HG03045 (cell line): Measurements from ENCODE around the gene CHCHD6.

Source experiments
- ATAC-seq: cut with Tn5 transposase; IDR thresholded peaks from one replicate; pipeline ENCODE4 v1.9.1; 2021; ENCODE audit warnings: mild to moderate bottlenecking, moderate library complexity; ENCODE audit not compliant: unreplicated experiment

Gene CHCHD6

DNA sequence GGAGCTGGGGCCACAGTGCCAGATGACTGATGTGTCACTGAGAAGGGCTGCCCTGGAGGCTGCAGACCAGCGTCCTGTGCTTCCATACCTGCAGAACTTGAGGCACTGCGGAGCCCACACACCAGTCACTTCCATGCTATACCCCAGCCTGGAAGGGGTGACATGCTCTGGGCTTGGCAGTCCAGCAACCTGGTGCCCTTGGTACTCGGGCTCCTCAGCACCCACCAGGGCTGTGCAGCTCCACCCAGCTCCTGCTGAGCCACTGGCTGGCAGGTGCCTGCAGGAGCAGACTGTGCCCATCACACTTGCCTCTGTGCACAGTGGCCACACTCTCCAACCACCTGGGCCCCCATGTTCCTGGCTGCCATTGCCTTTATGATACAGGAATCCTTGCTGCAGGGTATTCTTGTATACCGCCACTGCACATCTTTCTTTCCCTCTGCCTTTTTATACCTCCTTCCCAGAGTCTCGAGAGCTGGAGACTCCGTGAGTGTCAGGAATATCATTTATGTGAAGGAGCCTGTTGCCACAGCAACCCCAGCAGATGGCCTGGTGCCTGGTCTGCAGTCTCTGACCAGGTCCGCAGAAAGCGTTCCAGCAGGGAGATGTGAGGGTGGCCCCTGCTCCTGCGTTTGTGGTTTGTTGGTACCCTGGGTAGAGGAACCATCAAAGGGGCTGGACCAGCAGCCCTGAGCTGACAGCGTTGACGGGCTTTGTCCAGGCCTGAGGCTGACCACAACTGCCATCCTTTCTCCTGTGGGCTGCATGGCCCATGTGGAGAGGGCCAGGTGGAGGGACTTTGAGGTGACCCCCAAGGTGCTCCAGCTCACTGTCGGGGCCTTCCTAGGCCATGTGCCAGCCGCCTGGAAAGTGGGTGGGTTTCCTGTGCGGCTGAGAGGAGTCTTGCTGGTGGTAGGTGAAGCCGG, 185.5 kb downstream of the CHCHD6 start:
- no peak for ATAC-seq

DNA sequence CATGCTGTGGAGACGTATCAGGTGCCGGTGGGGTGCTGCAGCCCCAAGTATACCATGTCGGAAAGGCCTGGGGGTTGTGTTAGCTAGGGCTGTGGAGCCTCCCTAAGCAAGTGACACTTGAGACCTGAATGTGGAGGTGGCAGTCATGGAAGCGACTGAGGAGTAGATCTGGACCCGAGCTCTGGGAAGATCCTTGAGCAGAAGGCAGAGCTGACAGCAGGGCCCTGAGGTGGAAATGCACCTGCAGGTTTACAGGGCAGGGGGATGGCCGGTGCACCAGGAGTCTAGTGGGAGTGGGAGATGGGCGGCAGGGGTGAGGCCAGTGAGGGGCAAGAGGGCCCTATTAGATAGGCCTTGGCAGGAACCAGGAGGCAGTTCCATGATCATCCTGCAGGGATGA, 187.1 kb downstream of the CHCHD6 start:
- ATAC-seq: no peak

DNA sequence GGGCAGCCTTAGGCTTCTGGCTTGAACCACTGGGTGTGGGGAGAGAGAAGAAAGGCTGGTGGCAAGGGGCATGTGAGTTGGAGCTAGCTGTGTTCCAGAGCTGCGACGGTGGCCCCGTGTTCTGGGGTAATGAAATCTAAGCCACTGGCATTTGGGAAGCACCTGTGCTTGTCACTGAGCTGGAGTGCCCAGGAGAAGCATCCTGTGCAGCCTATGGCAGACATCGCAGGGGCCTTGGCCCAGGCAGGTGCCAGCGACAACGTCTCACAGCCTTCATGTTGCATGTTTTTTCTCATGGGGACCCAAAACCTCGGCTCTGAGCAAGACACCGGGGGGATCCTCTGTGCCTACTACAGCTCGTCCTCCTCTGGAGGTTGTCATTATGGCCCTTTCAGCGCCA, 187.8 kb downstream of the CHCHD6 start:
- ATAC-seq: no peak

DNA sequence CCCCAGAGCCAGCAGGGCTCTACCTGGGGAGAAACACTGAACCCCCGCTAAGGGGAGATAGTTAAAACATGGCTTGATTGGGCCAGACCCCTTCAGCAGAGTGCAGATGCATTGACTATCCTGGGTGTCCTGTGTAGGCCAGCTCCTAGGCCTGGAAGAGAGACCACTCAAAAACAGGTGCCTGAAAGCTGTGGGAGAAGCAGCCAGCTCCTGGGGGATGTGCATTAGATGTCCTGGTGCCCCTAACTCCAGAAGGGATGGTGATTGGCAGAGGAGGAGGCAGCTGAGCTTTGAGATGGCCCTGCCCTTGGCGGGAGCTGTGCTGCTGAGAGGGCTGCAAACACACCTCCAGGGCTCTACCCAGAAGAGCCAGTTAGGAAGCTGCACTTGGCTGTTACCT, 189.6 kb downstream of the CHCHD6 start:
- ATAC-seq: no peak

DNA sequence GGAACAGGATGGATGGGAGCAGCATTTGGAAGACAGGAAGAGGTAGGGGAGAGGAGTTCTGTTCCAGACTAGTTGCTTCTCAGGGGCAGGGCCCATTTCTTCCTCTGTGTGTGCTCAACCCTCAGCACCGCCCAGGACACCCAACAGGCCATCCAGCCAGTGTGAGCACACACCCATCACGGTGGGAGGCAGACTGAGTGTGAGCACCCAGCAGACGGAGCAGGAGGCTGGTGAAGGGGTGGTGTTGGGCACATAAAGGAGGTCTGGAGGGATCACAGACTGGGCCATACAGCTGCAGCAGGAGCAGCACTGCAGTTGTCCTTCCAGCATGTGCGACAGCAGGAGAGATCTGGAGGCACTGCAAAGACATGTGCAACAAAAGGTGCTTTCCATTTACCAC, 190.4 kb downstream of the CHCHD6 start:
- no peak for ATAC-seq

DNA sequence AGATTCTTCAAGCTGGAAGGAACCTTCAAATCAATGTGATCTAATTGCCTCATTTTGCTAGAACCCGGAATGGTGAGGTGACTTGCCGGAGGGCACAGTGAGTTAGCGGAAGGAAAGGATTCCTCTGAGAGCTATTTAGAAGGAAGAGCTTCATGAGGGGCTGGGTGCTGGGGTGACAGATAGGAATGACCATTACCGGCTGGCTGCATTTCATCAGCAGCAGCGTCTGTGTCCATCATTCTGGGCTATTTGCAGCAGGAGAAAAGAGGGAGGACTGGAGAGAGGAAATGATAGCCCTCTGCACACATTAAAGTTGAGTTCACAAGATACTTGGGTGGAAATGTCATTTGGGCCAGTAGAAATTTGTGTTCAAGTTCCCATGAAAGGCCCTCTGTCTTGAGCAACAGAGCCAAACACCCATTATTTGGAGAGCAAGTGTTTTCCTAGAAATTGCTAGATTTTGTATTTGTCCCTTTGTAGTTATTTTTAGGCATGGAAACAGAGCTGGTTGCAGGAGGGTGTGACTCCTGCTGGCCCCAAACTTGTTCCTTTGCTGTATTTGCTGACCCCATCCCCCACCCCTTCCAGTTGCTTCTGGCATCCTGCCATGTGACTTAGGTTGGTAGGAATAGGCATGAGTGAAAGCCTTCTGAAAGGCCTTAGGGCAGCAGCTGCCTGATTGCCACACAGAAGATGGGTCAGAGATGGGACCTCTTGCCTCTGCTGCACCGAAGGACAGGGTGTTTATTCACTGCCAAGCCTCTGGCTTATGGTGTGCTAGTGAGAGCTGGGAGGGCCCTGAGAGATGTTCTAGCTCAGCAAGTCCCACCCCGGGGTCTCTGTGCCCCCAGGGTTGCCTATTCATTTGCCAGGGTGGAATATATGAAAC, 191.4 kb downstream of the CHCHD6 start:
- ATAC-seq: no peak

DNA sequence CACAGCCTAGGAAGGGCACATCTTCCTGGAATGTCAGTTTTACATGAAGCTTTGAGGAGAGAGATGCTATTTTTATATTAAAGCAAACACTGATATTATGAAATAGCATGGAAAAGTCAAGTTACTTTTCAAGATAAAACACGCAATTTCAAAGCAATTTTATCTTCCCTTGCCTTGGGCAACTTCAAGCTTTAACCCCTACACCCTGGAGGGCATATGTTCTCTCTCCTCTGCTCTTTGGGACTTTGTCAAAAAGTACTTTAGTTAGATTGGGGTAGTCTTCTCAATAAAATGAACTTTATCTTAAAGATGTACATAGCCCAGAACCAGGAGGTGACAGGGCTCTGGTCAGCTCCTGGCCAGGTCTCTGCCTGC, 192.0 kb downstream of the CHCHD6 start:
- no peak for ATAC-seq

DNA sequence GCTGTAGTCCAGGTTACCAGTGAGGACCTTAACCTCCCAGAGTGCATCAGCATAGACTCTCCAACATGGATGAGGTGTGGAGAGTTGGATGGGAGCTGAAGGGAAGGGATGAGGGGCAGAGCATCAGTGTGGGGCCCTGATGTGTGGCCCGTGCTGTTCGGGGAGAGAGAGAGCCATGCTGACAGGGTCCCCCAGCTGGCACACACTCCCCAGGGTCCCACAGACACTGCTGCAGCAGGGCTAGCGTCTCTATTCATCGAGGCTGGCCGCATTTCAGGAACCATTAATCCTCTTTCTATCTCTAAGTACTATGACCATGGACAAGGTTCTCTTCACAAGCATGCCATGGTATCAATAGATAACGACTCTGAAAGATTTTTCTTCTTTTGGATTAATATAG, 192.9 kb downstream of the CHCHD6 start:
- ATAC-seq: no peak

DNA sequence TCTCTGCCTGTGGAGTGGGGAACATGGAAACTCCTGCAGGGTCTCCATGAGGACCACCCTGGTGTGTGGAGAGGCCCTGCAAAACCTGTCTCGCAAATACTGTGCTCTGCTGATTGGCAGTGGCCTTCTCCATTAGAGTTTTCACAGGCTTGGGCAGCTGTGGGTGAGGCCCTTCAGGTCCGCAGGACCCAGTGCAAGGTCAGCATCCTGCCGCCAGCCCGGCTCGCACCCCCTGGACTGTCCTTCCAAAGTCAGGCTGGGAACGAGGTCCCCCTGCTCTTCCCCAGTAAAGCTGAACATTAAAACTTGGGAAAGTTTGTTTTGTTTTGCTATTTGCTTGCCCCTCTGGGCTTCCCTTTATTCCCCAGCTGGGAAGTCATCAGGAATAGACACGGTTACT, 193.9 kb downstream of the CHCHD6 start:
- ATAC-seq: no peak

DNA sequence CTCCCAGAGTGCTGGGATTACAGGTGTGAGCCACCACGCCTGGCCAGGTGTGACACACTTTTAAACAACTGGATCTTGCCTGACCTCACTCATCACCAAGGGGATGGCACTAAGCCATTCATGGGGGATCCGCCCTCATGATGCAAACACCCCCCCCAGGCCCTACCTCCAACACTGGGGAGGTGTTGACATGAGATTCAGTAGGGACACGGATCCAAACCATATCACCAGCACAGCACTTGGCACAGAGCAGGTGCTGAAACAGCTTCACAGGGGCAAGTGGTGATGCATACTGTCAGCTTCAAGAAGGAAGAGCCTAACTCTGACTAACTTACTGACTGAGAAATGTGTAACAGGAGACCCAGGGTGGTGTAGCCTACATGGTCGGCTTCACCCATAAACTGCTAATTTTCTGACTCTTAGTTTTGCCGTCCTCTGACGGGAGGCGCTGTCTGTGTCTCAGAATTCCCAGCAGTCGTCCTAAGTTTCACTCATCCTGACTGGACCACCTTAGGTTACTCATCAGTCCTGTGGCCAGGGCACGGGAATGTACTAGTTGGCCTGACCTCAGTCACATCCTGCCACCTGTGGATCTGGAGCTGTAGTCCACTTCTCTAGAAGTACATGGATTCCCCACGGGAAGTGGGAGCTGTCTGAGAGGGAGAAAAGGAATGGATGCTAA, 197.0 kb downstream of the CHCHD6 start:
- ATAC-seq: no peak

DNA sequence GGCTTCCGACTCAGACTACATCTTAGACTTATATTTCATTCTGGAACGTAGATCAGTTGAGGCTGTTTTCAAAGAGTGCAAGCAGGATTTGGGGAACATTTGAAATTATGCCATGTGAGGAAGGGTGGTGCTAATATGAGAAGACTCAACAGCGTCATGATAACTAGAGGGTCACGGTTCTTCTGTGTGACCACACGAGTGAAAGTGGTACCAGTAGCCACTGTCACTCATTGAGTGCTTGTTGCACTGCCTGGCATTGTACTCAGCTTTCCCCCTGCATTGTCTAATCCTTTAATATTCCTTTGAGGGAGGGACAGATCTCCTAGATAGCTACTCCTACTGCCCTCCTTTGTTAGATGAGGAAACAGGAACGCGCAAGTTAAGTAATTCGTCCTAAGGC, 197.6 kb downstream of the CHCHD6 start:
- no peak for ATAC-seq

DNA sequence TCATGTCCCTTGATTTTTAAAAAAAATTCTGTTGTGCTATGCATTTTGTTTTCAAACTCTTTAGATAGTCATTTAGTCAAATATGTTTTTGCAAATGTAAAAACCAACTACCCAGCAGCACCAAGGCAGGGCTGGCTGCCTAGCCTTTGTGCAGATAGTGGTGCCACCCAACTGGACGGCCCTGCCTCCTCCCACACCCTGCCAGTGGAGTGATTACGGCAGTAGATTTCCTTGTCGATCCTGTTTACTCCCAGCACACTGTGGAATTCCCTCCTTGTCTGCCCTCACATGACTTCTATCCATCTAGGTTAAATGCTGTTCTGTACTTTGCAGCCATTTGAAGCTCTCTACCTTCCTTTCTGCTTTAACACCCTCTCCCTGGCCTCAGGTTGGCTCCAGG, 199.5 kb downstream of the CHCHD6 start:
- ATAC-seq: no peak

DNA sequence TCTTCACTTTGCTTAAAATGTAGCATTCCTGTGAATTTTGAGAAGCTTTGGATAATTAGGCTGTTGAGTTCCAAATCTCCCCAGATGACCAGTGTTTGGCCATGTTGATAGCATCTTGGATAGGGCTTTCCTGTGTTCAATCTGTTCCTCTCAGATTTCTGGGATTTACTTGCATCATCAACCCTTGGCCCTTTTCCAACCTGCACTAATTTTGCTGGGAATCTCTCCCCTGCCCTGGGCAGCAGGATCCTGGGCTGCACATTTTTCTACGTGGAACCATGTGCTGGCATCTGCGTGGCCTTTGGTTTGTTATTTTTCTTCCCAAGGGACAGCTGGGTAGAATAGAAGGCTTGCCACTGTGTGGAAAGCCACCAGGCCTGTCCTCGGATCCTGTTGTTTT, 203.5 kb downstream of the CHCHD6 start:
- no peak for ATAC-seq

DNA sequence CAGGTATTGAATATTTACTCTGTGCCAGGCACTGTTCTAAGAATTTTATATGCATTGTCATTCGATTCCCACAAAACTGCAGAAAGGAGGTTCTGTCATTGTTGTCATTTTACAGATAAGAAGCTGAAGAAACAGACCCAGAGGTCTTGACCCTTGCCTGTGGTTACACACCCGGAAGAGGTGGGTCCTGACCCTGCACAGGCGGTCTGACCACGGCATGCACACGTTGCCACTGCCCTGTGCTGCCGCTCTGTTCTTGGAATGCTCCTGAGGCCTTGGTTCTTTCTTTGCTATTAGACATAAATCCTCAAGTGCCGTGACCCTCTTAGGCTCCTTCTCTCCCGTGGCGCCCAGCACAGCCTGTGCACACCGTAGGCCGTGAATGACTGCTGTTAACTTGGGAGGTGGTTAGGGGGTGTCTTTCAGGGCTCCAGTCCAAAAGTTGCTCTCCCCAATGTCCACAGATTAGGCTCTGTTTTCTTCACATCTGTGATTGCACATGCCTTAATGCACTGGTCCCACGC, 204.8 kb downstream of the CHCHD6 start:
- no peak for ATAC-seq

DNA sequence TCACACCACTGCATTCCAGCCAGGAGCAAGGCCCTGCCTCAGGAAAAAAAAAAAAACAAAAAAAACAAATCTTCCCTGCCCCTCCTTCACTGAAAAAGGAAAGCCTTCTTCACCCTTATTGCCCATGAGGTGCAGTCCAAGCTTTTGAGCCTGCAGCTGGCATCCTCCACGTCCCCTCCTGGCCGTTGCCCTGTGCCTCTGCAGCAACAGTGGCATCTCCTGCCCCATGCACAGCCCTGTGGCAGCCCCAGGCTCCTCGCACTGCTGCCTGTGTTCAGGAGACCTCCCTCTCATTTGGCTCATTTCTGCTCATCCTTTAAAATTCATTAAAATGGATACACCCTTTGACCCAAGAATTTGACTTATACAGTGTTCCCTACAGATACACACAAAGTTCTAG, 206.2 kb downstream of the CHCHD6 start:
- ATAC-seq: no peak

DNA sequence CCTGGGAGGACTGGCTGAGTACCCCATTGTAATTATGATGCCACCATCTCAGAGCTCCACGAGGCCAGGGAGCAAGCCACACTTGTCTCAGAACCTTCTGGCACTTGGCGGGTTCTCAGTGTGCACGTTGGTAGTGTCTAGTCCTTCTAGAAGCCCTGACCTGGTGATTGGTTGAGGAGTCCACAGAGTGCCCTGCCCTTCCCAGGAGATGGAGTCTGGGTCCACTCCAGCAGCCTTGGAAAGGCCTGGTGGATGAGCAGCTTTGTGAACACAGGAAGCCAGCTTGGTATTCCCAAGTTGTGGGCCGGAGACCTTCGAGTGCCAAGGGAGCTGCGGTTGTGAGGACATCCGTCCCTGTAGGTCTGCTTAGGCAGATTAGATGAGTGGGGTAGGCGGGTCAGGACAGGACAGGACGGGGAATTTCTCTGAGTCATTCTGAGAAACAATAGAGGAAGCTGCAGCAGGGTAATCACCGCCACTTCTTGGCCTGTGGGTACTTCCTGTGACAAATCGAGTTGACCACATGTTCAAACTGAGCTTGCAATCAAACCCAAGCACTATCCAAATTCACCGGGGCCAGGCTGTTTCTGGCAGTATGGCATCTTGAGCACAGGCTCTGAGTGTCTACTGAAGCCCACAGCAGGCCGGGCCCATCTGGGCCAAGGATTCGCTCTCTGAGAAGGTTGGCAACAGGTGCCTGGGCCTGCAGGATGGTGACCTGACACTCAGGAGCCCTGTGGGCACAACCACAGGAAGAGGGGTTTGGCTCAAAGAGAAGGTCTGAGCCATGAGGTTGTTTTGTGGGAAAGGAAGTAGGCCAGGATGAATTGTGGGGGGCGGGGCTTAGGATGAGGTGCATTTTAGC, 207.4 kb downstream of the CHCHD6 start:
- peak; percentile 96 for ATAC-seq

DNA sequence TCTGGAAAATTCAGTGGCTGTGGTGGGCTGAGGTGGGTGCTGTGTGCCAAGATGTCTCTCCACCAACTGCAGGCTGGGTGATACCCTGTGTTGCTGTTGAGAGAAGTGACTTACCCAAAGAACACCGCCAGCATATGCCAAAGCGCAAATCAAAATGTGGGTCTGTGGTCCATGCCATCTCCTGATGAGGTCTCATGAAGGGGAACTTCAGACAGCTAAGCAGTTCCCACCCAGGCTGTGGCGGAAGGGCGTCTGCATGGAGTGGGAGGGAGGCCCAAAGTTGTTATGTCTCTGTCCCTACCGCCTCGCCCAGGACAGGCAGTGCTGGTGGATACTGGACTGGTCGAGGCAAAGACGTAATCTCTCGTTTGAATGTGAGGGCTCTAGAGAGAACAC, 208.0 kb downstream of the CHCHD6 start:
- no peak for ATAC-seq

DNA sequence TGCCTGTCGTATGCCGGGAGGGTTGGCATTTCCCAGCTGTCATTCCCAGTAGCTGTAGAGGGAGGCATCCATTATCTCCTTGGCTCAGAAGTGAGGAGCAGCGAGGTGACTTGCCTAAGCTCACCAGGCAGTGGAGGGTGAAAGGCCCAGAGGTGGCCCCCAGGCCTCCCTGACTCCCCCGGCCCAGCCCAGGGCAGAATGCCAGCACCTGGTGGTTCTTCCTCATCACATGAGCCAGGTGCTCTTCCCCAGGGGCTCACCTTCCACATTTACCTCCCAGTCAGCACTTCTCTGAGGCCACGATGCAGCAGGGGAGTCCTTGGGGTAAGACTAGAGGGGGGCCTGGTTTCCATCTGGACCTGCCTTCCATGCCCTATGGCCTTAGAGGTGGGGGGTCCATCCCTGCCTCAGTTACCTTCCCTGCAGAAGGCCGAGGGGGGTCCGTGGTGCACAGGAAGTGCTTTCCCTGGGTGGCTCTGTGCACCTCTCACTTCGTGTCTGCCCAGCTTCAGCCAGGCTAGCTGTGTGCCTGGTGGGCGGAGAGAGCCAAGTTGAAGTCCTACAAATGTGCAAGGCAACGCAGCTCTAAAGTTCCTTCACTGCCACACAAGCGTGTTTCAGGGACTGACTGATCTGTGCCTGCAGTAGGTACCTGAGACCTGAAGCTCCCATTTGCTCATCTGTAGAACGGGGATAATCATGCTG, 208.6 kb downstream of the CHCHD6 start:
- no peak for ATAC-seq

DNA sequence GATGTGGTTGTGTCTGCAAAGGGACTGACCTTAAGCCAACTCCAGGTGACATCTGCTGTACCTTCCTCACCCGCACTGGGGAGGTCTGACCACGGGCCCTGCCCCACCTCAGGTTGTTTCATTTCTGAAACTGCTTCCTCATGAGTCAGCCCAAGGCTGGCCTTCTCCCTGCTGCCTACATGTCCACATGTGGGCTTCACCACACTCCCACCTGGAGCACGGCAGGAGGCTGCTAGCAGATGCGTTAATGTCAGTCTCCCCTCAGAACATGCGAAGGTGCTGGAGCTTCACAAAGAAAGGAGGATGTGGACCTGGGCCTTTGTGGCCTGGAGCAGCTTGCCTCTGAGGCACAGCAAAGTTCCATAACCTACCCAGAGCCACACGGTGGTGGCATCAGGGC, 209.5 kb downstream of the CHCHD6 start:
- ATAC-seq: no peak

DNA sequence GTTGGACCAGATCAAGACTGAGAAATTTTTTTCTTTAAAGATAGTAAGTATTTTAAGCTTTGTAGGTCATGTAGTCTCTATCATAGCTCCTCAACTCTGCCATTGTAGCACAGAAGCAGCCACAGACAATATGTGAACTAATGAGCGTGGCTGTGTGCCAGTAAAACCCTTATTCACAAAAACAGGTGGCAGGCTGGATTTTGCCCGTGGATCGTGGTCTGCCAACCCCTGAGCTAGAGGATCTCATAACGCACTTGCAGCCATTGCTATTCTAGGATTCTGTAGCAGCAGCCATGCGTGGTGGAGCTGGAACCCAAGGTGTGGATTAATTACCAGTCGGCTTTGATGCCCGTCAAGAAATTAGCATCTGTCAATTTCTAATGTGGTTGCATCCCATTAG, 210.2 kb downstream of the CHCHD6 start:
- ATAC-seq: no peak
